T-cell (primary cell): ENCODE data around the gene PRSS27. TPM values are rescaled to one million over a fixed set of nuclear protein-coding genes. Genes with fewer than 3 reads are reported as not detected.

Experiments
- ATAC-seq, 4 experiments: fragments of 200-7000 bp in 3 of 4; fragments of 150-1000 bp in 1 of 4; cut with Tn5 transposase; replicated peaks in 1 of 4; 1 replicate in 3 of 4; 2 replicates in 1 of 4; pipeline ENCODE4 v1.10.0; 2021; ENCODE audit warnings: moderate library complexity in 3 of 4, mild to moderate bottlenecking in 2 of 4, moderate number of reproducible peaks in 1 of 4
- CTCF ChIA-PET, 2 donors: fragments of 300-600 bp; sonication (Branson Sonifier 250); formaldehyde crosslinking; loops; one replicate each; lab custom pipeline; 2022; ENCODE audit warnings: antibody characterized with exemption in 2 of 2; lab: Charles Lee
- POLR2A ChIA-PET, 2 donors: fragments of 300-600 bp; sonication (Branson Sonifier 250); formaldehyde crosslinking; loops; one replicate each; lab custom pipeline; 2022; ENCODE audit warnings: antibody characterized with exemption in 2 of 2; lab: Charles Lee
- DNase-seq, 35 experiments: peaks; one replicate each; pipeline versions ENCODE4 v3.0.0 to v3.0.0-alpha.2; 2013 to 2023
- H3K27ac ChIP-seq: one replicate; pipeline ENCODE4 v1.5.1; 2013; ENCODE audit warnings: low read length
- H3K27me3 ChIP-seq, 2 experiments: replicated peaks in 1 of 2; 1 replicate in 1 of 2; 2 replicates in 1 of 2; pipeline versions ENCODE4 v1.6.1 to v1.7.0; 2013; ENCODE audit warnings: low read length in 1 of 2, mixed read lengths in 1 of 2; ENCODE audit not compliant: control insufficient read depth in 2 of 2, insufficient read depth in 2 of 2; ENCODE audit errors: extremely low read depth in 1 of 2
- H3K36me3 ChIP-seq, 2 donors: 1 replicate in 1 of 2; 2 replicates in 1 of 2; pipeline versions ENCODE4 v1.6.1 to v1.7.0; 2013; ENCODE audit warnings: low read length in 1 of 2; ENCODE audit not compliant: control insufficient read depth in 2 of 2, insufficient read depth in 1 of 2; ENCODE audit errors: extremely low read depth in 1 of 2
- H3K4me1 ChIP-seq, 2 experiments: 1 replicate in 1 of 2; 2 replicates in 1 of 2; pipeline versions ENCODE4 v1.6.1 to v1.7.0; 2013; ENCODE audit warnings: low read length in 2 of 2, mixed read lengths in 1 of 2; ENCODE audit not compliant: insufficient read depth in 2 of 2, control insufficient read depth in 1 of 2; ENCODE audit errors: extremely low read depth in 1 of 2
- H3K4me3 ChIP-seq, 2 donors: 1 replicate in 1 of 2; 2 replicates in 1 of 2; pipeline versions ENCODE4 v1.5.1 to v1.7.0; 2013; ENCODE audit warnings: mild to moderate bottlenecking in 2 of 2, low read length in 1 of 2, moderate library complexity in 1 of 2; ENCODE audit not compliant: control insufficient read depth in 1 of 2; ENCODE audit errors: extremely low read depth in 1 of 2
- H3K9me3 ChIP-seq: 2 replicates; pipeline ENCODE4 v1.7.0; 2013
- H3K27ac Mint-ChIP-seq, 2 donors: one replicate each; pipeline ENCODE4 v1.8.0; 2020 to 2021; ENCODE audit warnings: mild to moderate bottlenecking in 2 of 2, mixed read lengths in 2 of 2
- H3K27me3 Mint-ChIP-seq, 2 donors: one replicate each; pipeline ENCODE4 v1.8.0; 2021 to 2022; ENCODE audit warnings: mixed read lengths in 2 of 2
- H3K36me3 Mint-ChIP-seq: one replicate; pipeline ENCODE4 v1.8.0; 2021; ENCODE audit warnings: mixed read lengths
- H3K4me1 Mint-ChIP-seq, 3 donors: one replicate each; pipeline ENCODE4 v1.8.0; 2020 to 2022; ENCODE audit warnings: mixed read lengths in 3 of 3, mild to moderate bottlenecking in 1 of 3
- H3K4me3 Mint-ChIP-seq, 3 donors: one replicate each; pipeline ENCODE4 v1.8.0; 2020 to 2022; ENCODE audit warnings: mild to moderate bottlenecking in 3 of 3, mixed read lengths in 3 of 3, moderate library complexity in 3 of 3
- H3K9me3 Mint-ChIP-seq, 3 donors: one replicate each; pipeline ENCODE4 v1.8.0; 2020 to 2022; ENCODE audit warnings: mixed read lengths in 3 of 3
- WGBS: methylation state at CpG from one replicate; pipeline ENCODE4 v1.1.5; 2013; ENCODE audit warnings: missing lambda C conversion rate; ENCODE audit not compliant: insufficient coverage; 5-methylcytosine and 5-hydroxymethylcytosine counted together
- total RNA-seq, 35 experiments: library from RNA in 6 of 35; stranded (reverse) in 6 of 35; fragments of 120-200 nt in 1 of 35; gene quantifications; one replicate each; pipeline versions ENCODE4 v1.2.1 to v1.2.4 and lab custom pipeline; 2013 to 2026

PRSS27 gene
- total RNA-seq, 5 donors from 2014 or later (not counting 1 experiment from before 2014, with no cell fraction given) = 0.70 to 2.0 (median 1.1) TPM

DNA sequence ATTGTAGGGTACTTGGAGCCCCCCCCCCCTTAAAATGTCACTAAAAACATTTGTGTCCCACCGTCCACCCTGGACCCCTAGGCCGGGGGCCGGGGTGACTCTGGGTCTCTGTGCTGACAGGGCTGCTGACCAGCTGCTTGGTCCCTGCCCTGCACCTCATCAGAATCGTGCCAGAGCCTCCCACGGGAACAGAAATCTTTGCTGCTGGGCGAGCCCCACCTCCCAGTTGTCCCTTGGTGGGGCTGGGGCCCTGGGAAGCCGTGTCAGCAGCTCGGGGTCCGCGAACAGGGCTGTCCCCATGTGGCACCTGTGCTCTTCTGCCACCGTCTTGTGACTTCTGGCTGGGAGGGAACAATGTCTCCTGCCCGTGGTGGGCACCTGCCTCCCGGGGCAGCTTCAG is 19.2 kb downstream of the PRSS27 start:
- ChIA-PET POLR2A (no interaction called here), CTCF (interaction anchor here in 1 of 2 donors (0.6 kb wide), 1 partner anchor 1956 kb away, joined by 3 read pairs; no protein-coding TSS in a partner anchor)
- Histone ChIP-seq H3K27ac (no peak overlapping the region), H3K4me3 (no peak overlapping the region), H3K36me3 (peaks cover 27 to 82% of the 10 kb centered on the region in 2 donors), H3K27me3 (no peaks in the 10 kb centered on the region), H3K4me1 (no peaks in the 10 kb centered on the region), H3K9me3 (no peaks in the 10 kb centered on the region)
- H3K4me3 Mint-ChIP-seq = no peak overlapping the region
- DNase-seq (no peak), ATAC-seq (no peak)
- H3K4me1 Mint-ChIP-seq = no peaks in the 10 kb centered on the region
- no peaks in the 10 kb centered on the region for H3K27me3 Mint-ChIP-seq
- 94% methylated on average over 12 of the region's 13 CpGs for WGBS
- peaks cover 17% of the 10 kb centered on the region for H3K36me3 Mint-ChIP-seq
- H3K9me3 Mint-ChIP-seq = no peaks in the 10 kb centered on the region
- no peak overlapping the region for H3K27ac Mint-ChIP-seq

GRCh38 chr16:2699791-2700600 is 20.0 kb downstream of the PRSS27 start:
- Mint-ChIP-seq H3K4me3 (no peak overlapping the region), H3K27ac (no peak overlapping the region), H3K36me3 (peaks cover 17% of the 10 kb centered on the region), H3K4me1 (no peaks in the 10 kb centered on the region), H3K27me3 (no peaks in the 10 kb centered on the region), H3K9me3 (no peaks in the 10 kb centered on the region)
- Histone ChIP-seq H3K27ac (no peak overlapping the region), H3K36me3 (peaks cover 23 to 75% of the 10 kb centered on the region in 2 donors), H3K4me3 (no peak overlapping the region), H3K9me3 (no peaks in the 10 kb centered on the region), H3K27me3 (no peaks in the 10 kb centered on the region), H3K4me1 (no peaks in the 10 kb centered on the region)
- ChIA-PET POLR2A (no interaction called here), CTCF (interaction anchor here (0.5 to 0.6 kb wide), 2 partner anchors 208 to 1957 kb away, joined by 3 to 4 read pairs; no protein-coding TSS in a partner anchor)
- ATAC-seq (no peak), DNase-seq (no peak)
- 94% methylated on average over 19 of the region's 28 CpGs for WGBS

- H3K27ac Mint-ChIP-seq = no peak overlapping the region
- H3K4me1 Mint-ChIP-seq = no peaks in the 10 kb centered on the region
- Histone ChIP-seq H3K36me3 (peaks cover 23 to 68% of the 10 kb centered on the region in 2 donors), H3K27ac (no peak overlapping the region), H3K4me1 (no peaks in the 10 kb centered on the region), H3K9me3 (no peaks in the 10 kb centered on the region), H3K4me3 (no peak overlapping the region), H3K27me3 (no peaks in the 10 kb centered on the region)
- DNase-seq (no peak), ATAC-seq (no peak)
- ChIA-PET POLR2A (no interaction called here), CTCF (interaction anchor here (0.5 to 0.6 kb wide), 2 partner anchors 207 to 306 kb away, joined by 4 read pairs; no protein-coding TSS in a partner anchor)
- no peak overlapping the region for H3K4me3 Mint-ChIP-seq
- no peaks in the 10 kb centered on the region for H3K9me3 Mint-ChIP-seq
- H3K27me3 Mint-ChIP-seq = no peaks in the 10 kb centered on the region
- H3K36me3 Mint-ChIP-seq = peaks cover 17% of the 10 kb centered on the region
- 95% methylated on average over 24 of the region's 32 CpGs for WGBS
Measured at GRCh38 chr16:2698965-2699750, 20.9 kb downstream of the PRSS27 start.

DNA sequence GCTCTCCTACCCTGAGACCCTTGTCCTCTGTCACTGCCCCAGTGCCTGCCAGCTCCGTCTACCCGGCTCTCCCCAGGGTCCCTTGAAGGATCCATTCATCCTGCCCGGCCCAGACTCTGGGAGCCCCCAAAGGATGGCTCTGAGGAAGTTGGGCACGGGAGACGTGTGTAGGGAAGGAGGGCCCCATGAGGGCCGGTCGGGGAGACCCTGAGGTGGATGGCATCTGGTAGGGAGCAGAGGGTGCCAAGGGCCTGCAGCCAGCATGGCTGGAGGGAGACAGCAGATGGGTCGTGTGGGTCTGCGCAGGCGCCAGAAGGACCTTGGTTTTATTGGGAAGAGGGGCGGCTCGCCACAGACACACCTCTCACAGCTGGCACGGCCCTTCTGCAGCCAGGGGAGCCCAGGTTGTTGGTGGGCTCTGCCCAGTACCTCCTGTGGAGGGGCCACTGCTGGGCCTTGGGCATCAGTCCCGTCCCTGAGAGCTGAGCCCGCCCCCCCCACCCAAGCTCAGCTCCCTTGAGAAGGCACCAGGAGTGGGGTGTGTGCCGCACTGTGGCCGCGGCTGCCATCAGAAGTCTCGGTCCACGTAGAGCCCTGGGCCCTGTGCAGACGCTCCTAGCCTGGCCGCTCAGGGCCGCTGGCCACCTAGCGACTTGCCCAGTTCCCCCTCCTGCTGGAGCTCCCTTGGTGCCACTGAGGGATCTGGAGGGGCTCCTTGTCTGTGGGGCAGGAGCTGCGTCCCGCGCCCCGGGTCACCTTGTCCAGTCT is 21.7 kb downstream of the PRSS27 start:
- Histone ChIP-seq H3K4me1 (no peaks in the 10 kb centered on the region), H3K9me3 (no peaks in the 10 kb centered on the region), H3K27me3 (no peaks in the 10 kb centered on the region), H3K36me3 (peaks cover 23 to 60% of the 10 kb centered on the region in 2 donors), H3K27ac (no peak overlapping the region), H3K4me3 (no peak overlapping the region)
- ChIA-PET CTCF (interaction anchor here in 1 of 2 donors (0.6 kb wide), 1 partner anchor 305 kb away, joined by 4 read pairs; no protein-coding TSS in a partner anchor), POLR2A (no interaction called here)
- WGBS = 96% methylated on average over 17 of the region's 28 CpGs
- Mint-ChIP-seq H3K27ac (no peak overlapping the region), H3K36me3 (peaks cover 17% of the 10 kb centered on the region), H3K27me3 (no peaks in the 10 kb centered on the region), H3K9me3 (no peaks in the 10 kb centered on the region), H3K4me3 (no peak overlapping the region), H3K4me1 (peaks cover 0 to 2% (median 0%) of the 10 kb centered on the region in 3 donors)
- DNase-seq (no peak), ATAC-seq (no peak)

DNA sequence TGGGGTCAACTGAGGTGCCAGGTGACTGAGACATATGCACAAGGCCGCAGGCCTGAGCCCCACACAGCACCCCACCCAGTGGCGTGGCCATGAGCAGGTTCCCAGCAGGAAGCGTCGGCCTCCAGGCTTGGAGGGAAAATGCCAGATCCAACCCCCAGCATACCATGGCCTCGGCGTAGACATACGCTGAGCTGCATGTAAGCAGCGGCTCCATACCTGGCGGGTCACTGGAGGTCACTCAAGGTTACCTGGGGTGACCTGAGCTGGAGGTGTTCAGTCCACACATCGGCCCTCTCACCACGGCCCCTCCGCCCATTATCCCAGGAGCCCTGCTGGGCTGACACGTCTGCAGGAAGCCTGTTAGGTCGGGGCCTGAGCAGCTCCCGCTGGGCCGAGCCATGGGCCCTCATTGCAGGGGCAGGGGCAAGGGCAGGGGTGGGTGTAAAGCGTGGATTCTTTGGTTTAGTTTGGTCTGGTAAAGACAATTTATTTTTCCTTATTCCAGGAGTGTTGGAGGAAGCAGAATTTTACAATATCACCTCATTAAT is 22.5 kb downstream of the PRSS27 start:
- no peak for ATAC-seq
- Histone ChIP-seq H3K9me3 (no peaks in the 10 kb centered on the region), H3K36me3 (peaks cover 20 to 54% of the 10 kb centered on the region in 2 donors), H3K27ac (no peak overlapping the region), H3K4me3 (no peak overlapping the region), H3K4me1 (peaks cover 0 to 5% of the 10 kb centered on the region in 2 experiments), H3K27me3 (no peaks in the 10 kb centered on the region)
- 95% methylated on average over 12 of the region's 17 CpGs for WGBS
- Mint-ChIP-seq H3K4me3 (no peak overlapping the region), H3K4me1 (peaks cover 0 to 2% (median 0%) of the 10 kb centered on the region in 3 donors), H3K36me3 (peaks cover 17% of the 10 kb centered on the region), H3K27ac (no peak overlapping the region), H3K9me3 (no peaks in the 10 kb centered on the region), H3K27me3 (no peaks in the 10 kb centered on the region)
- ChIA-PET CTCF (no interaction called here), POLR2A (no interaction called here)
- DNase-seq = no peak
